Measurements from ENCODE around the gene TNFSF13B. TPM values are rescaled to one million over a fixed set of nuclear protein-coding genes. Genes with fewer than 3 reads are reported as not detected.
A peak's percentile ranks its signal among the peaks of the same experiment; 100 is the strongest.

TNFSF13B gene, protein sequence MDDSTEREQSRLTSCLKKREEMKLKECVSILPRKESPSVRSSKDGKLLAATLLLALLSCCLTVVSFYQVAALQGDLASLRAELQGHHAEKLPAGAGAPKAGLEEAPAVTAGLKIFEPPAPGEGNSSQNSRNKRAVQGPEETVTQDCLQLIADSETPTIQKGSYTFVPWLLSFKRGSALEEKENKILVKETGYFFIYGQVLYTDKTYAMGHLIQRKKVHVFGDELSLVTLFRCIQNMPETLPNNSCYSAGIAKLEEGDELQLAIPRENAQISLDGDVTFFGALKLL
- total RNA-seq, result 10 to 100 TPM in 1 of 2 donors, 1 to 10 TPM in 1; 5.8 to 11.6 TPM
- 1 to 10 TPM; 1.8 to 3.4 TPM for polyA plus RNA-seq

DNA sequence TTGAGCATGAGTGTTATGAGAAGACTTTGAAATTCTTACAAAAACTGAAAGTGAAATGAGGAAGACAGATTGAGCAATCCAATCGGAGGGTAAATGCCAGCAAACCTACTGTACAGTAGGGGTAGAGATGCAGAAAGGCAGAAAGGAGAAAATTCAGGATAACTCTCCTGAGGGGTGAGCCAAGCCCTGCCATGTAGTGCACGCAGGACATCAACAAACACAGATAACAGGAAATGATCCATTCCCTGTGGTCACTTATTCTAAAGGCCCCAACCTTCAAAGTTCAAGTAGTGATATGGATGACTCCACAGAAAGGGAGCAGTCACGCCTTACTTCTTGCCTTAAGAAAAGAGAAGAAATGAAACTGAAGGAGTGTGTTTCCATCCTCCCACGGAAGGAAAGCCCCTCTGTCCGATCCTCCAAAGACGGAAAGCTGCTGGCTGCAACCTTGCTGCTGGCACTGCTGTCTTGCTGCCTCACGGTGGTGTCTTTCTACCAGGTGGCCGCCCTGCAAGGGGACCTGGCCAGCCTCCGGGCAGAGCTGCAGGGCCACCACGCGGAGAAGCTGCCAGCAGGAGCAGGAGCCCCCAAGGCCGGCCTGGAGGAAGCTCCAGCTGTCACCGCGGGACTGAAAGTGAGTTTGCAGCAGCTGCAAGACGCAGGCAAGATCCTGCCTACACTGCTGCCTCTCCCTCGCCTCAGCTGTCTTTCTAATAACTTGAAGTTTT is at the start of gene TNFSF13B:
Gene TNFSF13B (plus strand): TSS at position 118 of the 728 bp plus-strand sequence. CDS start 178 bp downstream, at position 296.
- peak within 1 kb of the TSS; percentile 23 to 58 for H3K9ac ChIP-seq (ENCODE audit: low read depth in 1 of 2, low read length in 2 of 2)
- peak within 1 kb of the TSS; percentile 63 to 70 for H3K27ac ChIP-seq (ENCODE audit: low read depth in 1 of 2, low read length in 2 of 2)
- TF ChIP-seq, protein P1, sequence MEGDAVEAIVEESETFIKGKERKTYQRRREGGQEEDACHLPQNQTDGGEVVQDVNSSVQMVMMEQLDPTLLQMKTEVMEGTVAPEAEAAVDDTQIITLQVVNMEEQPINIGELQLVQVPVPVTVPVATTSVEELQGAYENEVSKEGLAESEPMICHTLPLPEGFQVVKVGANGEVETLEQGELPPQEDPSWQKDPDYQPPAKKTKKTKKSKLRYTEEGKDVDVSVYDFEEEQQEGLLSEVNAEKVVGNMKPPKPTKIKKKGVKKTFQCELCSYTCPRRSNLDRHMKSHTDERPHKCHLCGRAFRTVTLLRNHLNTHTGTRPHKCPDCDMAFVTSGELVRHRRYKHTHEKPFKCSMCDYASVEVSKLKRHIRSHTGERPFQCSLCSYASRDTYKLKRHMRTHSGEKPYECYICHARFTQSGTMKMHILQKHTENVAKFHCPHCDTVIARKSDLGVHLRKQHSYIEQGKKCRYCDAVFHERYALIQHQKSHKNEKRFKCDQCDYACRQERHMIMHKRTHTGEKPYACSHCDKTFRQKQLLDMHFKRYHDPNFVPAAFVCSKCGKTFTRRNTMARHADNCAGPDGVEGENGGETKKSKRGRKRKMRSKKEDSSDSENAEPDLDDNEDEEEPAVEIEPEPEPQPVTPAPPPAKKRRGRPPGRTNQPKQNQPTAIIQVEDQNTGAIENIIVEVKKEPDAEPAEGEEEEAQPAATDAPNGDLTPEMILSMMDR (IDR thresholded peaks at IDR 0.05; ENCODE audit: low read depth, low read length, missing input control), result peak; percentile 2
- TF ChIP-seq FOXA2 (IDR thresholded peaks at IDR 0.05), result no peak
- peak; percentile 8 to 34 for TF ChIP-seq RAD21 (IDR thresholded peaks at IDR 0.05)
- DNase-seq (ENCODE audit: low spot score), result no peak
- H3K27me3 ChIP-seq (ENCODE audit: control insufficient read depth in 4 of 4, insufficient read depth in 4 of 4, low read length in 3 of 4), result no peaks in the 10 kb centered on the region
- H3K4me3 ChIP-seq (ENCODE audit: low read depth in 1 of 3, low read length in 3 of 3), result peak within 1 kb of the TSS; percentile 41 to 59 (median 42)
- WGBS, result 5% methylated on average over 16 of the region's 16 CpGs
- H3K4me1 ChIP-seq (ENCODE audit: control insufficient read depth in 4 of 4, insufficient read depth in 4 of 4, low read length in 3 of 4), result peaks cover 1 to 23% (median 16%) of the 10 kb centered on the region in 4 donors
- no peaks in the 10 kb centered on the region for H3K36me3 ChIP-seq (ENCODE audit: control insufficient read depth in 4 of 4, insufficient read depth in 3 of 4, low read depth in 1 of 4, low read length in 3 of 4)
- no peaks in the 10 kb centered on the region for H3K9me3 ChIP-seq (ENCODE audit: control insufficient read depth in 4 of 4, low read length in 3 of 4)

DNA sequence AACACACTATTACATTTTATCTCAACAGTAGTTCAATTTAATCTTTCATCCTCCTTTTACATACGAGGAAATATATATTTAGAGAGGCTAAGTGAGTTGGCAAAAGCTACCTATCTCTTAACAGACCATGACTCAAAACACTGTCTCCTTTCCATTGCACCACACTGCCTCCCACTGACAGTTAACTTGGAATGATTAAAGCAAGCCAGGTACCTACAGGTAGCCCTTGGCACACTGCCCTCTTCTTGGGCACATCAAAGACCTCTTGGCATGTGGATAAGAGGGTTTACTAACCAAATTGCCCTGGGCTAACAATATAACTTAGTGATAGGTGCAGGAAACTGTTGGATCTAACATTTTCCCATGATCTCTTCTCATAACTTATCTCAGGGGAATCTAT is 49.5 kb upstream of the TNFSF13B start:
- H3K9ac ChIP-seq (ENCODE audit: low read depth in 1 of 2, low read length in 2 of 2), result no peak overlapping the region

DNA sequence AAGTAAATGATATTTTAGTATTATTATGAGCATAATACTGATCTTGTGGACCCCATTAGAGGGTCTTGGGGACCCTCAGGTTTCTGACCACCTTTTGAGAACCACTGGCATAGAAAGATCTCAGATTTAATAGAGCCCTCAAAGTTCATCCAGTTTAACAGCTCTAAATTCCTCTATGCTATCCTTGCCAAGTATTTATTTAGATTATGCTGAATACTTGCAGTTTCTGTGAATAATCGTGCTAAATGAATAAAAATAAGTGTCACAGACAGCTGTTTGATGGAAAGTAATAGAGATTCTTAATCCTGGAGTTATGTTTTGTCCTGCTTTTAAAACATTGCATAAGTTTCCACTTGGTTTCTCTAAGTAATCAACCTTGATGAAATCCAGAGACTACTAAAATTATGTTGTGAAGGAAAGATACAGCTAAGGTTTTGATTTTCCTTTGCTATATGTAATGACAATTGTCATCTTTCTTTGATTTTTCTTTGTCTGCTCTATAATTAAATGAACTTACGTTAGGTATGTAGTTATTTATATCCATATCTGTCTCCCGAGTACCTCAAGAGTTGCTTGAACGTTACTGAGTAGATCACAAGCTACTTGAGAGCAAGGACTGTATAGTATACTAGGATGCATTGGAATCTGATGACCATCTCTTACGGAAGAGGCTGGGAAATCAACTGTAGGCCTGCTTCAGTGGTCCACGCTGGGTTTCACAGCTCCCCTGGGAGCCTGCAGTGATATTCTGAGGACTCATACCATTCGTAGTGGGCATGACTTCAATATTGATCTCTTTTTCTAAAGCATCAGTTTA is 45.6 kb upstream of the TNFSF13B start:
- 91% methylated on average over 7 of the region's 7 CpGs for WGBS
- Histone ChIP-seq H3K36me3 (ENCODE audit: control insufficient read depth in 4 of 4, insufficient read depth in 3 of 4, low read depth in 1 of 4, low read length in 3 of 4) (no peaks in the 10 kb centered on the region), H3K9me3 (ENCODE audit: control insufficient read depth in 4 of 4, low read length in 3 of 4) (no peaks in the 10 kb centered on the region), H3K4me1 (ENCODE audit: control insufficient read depth in 4 of 4, insufficient read depth in 4 of 4, low read length in 3 of 4) (peaks cover 9 to 30% (median 19%) of the 10 kb centered on the region in 4 donors), H3K9ac (ENCODE audit: low read depth in 1 of 2, low read length in 2 of 2) (no peak overlapping the region), H3K27ac (ENCODE audit: low read depth in 1 of 2, low read length in 2 of 2) (no peak overlapping the region), H3K27me3 (ENCODE audit: control insufficient read depth in 4 of 4, insufficient read depth in 4 of 4, low read length in 3 of 4) (no peaks in the 10 kb centered on the region), H3K4me3 (ENCODE audit: low read depth in 1 of 3, low read length in 3 of 3) (no peak overlapping the region)
- no peak for DNase-seq (ENCODE audit: low spot score)
- TF ChIP-seq FOXA1 (IDR thresholded peaks at IDR 0.05) (no peak), TAF1 (conservative IDR thresholded peaks at IDR 0.05) (no peak), HNF4G (IDR thresholded peaks at IDR 0.05) (no peak), NR2F2 (IDR thresholded peaks at IDR 0.05) (no peak), YY1 (IDR thresholded peaks at IDR 0.05) (no peak), HNF4A (conservative IDR thresholded peaks at IDR 0.05) (no peak), EGR1 (IDR thresholded peaks at IDR 0.05; ENCODE audit: low read depth in 2 of 2) (no peak), JUND (IDR thresholded peaks at IDR 0.05) (no peak), FOXA2 (IDR thresholded peaks at IDR 0.05) (no peak), SP1 (IDR thresholded peaks at IDR 0.05) (no peak), RAD21 (IDR thresholded peaks at IDR 0.05) (no peak), GABPA (IDR thresholded peaks at IDR 0.05 in 1 of 2, conservative IDR thresholded peaks at IDR 0.05 in 1 of 2) (no peak)
- TF ChIP-seq, protein P1 (IDR thresholded peaks at IDR 0.05; ENCODE audit: low read depth, low read length, missing input control), result no peak
- TF ChIP-seq, protein P2, sequence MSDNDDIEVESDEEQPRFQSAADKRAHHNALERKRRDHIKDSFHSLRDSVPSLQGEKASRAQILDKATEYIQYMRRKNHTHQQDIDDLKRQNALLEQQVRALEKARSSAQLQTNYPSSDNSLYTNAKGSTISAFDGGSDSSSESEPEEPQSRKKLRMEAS (IDR thresholded peaks at IDR 0.05), result no peak
- TF ChIP-seq, protein P3, sequence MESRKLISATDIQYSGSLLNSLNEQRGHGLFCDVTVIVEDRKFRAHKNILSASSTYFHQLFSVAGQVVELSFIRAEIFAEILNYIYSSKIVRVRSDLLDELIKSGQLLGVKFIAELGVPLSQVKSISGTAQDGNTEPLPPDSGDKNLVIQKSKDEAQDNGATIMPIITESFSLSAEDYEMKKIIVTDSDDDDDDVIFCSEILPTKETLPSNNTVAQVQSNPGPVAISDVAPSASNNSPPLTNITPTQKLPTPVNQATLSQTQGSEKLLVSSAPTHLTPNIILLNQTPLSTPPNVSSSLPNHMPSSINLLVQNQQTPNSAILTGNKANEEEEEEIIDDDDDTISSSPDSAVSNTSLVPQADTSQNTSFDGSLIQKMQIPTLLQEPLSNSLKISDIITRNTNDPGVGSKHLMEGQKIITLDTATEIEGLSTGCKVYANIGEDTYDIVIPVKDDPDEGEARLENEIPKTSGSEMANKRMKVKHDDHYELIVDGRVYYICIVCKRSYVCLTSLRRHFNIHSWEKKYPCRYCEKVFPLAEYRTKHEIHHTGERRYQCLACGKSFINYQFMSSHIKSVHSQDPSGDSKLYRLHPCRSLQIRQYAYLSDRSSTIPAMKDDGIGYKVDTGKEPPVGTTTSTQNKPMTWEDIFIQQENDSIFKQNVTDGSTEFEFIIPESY (IDR thresholded peaks at IDR 0.05), result no peak

More for the DNA sequence above, 49.5 kb upstream of the TNFSF13B start:
- peak in 1 of 2 donors; percentile 27 for TF ChIP-seq RAD21 (IDR thresholded peaks at IDR 0.05)
- TF ChIP-seq FOXA2 (IDR thresholded peaks at IDR 0.05), result no peak
- Histone ChIP-seq H3K9me3 (ENCODE audit: control insufficient read depth in 4 of 4, low read length in 3 of 4) (no peaks in the 10 kb centered on the region), H3K4me3 (ENCODE audit: low read depth in 1 of 3, low read length in 3 of 3) (no peak overlapping the region), H3K27ac (ENCODE audit: low read depth in 1 of 2, low read length in 2 of 2) (no peak overlapping the region), H3K36me3 (ENCODE audit: control insufficient read depth in 4 of 4, insufficient read depth in 3 of 4, low read depth in 1 of 4, low read length in 3 of 4) (no peaks in the 10 kb centered on the region), H3K4me1 (ENCODE audit: control insufficient read depth in 4 of 4, insufficient read depth in 4 of 4, low read length in 3 of 4) (peaks cover 11 to 40% (median 27%) of the 10 kb centered on the region in 4 donors), H3K27me3 (ENCODE audit: control insufficient read depth in 4 of 4, insufficient read depth in 4 of 4, low read length in 3 of 4) (no peaks in the 10 kb centered on the region)
- DNase-seq (ENCODE audit: low spot score), result no peak
- 33% methylated on average over 1 of the region's 1 CpG for WGBS

Measured in liver (tissue), 9 donors.